Measurements from ENCODE around the gene KCNQ1. TPM values are rescaled to one million over a fixed set of nuclear protein-coding genes. Genes with fewer than 3 reads are reported as not detected.

Gene KCNQ1
- total and polyA plus RNA-seq, 2 experiments from 2014 or later, result 0.45 to 0.87 TPM

- TF ChIP-seq ZNF462 (CRISPR knock-in tag; IDR thresholded peaks at IDR 0.05), result no peak
- no peak for TF ChIP-seq ETS1 (IDR thresholded peaks at IDR 0.05)
- no peak for TF ChIP-seq ZNF114 (CRISPR knock-in tag; IDR thresholded peaks at IDR 0.05)
- TF ChIP-seq ZNF331 (CRISPR knock-in tag; IDR thresholded peaks at IDR 0.05; ENCODE audit: low read depth), result no peak
- no peak for TF ChIP-seq NANOG (IDR thresholded peaks at IDR 0.05; ENCODE audit: borderline replicate concordance)
- TF ChIP-seq CREB1 (CRISPR knock-in tag; IDR thresholded peaks at IDR 0.05; ENCODE audit: low read depth), result no peak
- no peak for TF ChIP-seq EZH2 (IDR thresholded peaks at IDR 0.05; ENCODE audit: low read depth, unreplicated experiment)
- TF ChIP-seq REST (IDR thresholded peaks at IDR 0.05; ENCODE audit: unreplicated experiment), result no peak
These were observed 308.1 kb downstream of the KCNQ1 start (continued) for GRCh38 chr11:2752923-2753322.

Data from GM23338 (cell line).